GM18511 (cell line): ENCODE results near the gene ERP44.

ENCODE experiments used
- ATAC-seq: cut with Tn5 transposase; IDR thresholded peaks from one replicate; pipeline ENCODE4 v1.9.1; 2021; ENCODE audit warnings: mild to moderate bottlenecking, moderate library complexity; ENCODE audit not compliant: unreplicated experiment

Gene ERP44

DNA sequence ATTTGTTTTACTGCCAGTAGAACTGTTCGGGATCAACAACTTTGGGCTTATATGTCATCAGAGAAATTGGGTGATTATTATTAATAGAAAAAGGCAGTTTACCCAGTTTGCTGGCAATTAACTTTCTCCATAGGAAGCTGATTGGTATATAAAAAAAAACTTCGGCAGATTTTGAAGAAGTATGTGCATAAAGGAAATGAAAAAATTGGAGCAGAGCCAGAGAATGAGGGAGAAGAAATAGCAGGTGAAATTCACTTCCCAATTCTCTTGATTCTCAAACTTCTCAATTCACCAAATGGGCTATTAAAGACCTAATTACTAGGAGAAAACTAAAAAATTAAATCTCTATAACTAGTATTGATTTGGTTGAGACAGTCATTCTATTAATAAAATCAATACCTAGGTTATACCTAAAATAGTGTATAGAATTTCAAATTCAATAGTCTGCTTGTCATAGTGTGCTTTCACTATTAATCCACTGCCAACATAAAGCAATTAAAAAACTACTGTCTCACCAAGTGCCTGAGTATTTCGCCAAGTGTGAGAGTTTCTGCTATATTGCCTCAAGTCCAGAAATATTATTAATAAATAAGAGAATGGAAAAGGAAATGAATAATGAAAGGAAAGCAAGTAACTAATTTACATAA lies 144.8 kb downstream of the ERP44 start:
- ATAC-seq, result no peak

DNA sequence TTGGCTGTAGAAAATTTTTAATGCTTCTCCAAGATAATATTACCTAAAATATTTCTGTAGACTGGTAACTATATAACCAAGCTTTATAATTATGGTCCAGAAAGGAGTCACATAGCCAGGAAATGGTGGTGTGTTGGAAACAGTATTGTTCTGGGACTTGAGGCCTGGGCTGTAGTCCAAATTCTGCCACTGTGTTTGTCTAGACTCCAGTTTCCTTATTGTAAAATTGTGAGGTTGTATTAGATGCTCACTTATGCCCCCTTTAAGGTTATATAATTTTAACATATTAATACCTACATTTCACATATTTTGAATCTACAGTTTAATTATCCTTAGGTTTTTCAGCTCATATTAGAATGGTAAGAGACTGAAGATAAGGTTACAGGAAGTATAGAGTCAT lies 149.9 kb downstream of the ERP44 start:
- ATAC-seq, result no peak

DNA sequence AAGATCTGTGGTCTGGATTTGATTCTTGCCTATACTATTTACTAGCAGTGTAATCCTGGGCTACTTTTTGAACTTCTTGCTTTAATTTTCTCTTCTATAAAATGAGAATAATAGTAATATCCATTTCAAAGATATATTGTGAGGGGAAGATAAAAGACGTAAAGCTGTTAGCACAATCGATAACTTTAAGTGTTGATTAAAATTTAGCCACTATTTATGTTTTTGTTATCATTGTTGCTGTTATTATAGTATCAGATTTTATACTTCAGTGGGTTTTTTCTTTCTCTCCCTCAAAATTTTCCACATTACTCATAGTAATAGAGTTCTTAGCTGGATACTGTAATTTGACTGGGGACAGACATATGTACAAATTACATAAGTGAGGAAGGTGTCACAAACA lies 150.3 kb downstream of the ERP44 start:
- no peak for ATAC-seq

DNA sequence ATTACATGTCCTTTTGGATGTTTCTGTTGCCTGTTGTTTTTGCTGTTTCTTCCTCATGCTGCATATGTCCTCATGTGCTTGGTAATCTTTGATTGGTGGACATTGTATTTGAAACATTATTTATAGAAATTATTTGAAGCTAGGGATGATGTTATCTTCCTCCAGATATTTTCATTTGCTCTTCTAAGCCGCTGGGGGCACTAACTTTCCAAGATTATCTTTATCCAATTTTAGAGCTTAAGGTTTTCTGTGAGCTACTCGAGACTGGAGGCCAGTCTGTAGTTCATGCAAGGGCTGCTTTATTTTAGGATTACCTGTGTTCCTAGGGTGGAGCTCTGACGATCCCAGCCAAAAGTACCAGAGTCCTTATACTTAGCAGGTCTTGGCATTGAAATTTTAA lies 151.4 kb downstream of the ERP44 start:
- ATAC-seq, result no peak

DNA sequence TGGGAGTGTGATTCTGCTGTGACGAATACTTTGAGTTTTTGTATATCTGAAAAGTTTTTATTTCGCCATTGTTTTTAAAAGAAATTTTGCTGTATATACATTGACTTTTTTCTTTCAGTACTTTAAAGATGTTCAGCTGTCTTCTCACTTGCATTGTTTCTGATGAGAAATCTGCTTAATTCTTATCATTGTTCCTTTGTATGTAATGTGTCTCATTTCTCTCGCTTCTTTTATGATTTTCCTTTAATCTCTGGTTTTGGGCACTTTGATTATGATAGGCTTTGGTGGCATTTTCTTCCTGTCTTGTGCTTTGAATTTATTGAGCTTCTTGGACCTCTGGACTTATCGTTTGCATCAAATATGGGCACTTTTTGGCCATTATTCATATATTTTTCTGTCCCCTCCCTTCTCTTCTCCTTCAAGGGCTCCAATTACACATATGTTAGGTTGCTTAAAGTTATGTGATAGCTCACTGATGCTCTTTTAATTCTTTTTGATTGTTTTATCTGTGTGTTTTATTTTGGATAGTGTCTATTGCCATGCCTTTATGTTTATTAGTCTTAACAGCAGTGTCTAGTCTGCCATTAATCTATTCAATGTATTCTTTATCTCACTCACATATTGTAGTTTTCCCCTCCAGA lies 161.7 kb downstream of the ERP44 start:
- no peak for ATAC-seq

DNA sequence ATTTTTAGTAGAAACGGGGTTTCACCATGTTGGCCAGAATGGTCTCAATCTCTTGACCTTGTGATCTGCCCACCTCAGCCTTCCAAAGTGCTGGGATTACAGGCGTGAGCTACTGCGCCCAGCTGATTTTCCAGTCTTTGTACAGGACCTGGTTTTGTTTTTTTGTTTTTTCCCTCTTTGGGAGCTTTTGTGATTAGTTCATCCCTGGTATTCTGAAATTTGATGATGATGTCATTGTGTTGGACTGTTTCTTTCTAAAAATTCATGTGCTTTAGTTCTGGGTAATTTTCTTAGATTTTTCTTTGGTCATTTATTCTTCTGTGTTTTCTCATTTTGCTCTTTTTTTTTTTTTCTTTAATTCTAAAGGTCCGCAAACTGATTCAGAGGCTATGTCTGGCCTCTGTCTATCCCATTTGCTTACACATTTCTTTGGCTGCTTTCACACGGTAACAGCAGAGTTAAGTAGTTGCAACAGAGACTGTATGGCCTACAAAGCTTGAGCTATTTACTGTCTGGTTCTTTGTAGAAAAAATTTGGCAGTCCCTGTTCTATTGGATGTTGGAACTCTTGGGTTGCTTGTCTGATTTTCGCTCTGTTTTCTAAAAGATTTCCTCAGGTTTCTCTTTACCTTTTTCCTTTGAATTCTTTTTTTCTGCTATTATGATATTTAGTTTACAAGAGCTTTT lies 167.5 kb downstream of the ERP44 start:
- ATAC-seq, result no peak

DNA sequence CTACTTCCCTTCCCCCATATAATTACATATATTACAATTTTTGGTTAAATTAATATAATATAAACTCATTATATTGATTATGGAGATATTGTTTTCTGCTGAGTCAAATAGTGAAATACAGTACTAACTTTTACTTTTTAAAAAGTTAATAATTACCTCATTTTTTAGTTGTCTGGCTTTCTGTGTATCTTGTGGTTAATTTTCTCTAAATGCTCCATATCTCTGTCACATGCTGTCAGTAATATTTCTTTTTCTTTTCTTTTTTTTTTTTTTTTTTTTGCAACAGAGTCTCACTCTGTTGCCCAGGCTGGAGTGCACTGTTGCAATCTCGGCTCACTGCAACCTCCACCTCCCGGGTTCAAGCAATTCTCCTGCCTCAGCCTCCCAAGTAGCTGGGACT lies 169.1 kb downstream of the ERP44 start:
- no peak for ATAC-seq
